Hepatocyte (in vitro differentiated cells): ENCODE results near the gene C19orf12. TPM values are rescaled to one million over a fixed set of nuclear protein-coding genes. Genes with fewer than 3 reads are reported as not detected.

ENCODE experiments used
- DNase-seq: peaks from one replicate; pipeline ENCODE4 v3.0.0-alpha.2; 2016; ENCODE audit warnings: low spot score
- H2AFZ ChIP-seq: fragments of 200-600 bp; sonication (generic); 2 replicates; pipeline ENCODE4 v1.6.0; 2016; ENCODE audit warnings: antibody characterized with exemption, mild to moderate bottlenecking
- H3K27ac ChIP-seq: fragments of 200-600 bp; sonication (generic); 2 replicates; pipeline ENCODE4 v1.5.1; 2016; ENCODE audit warnings: mild to moderate bottlenecking
- H3K27me3 ChIP-seq: fragments of 200-600 bp; sonication (generic); 2 replicates; pipeline ENCODE4 v1.6.1; 2016
- H3K36me3 ChIP-seq: fragments of 200-600 bp; sonication (generic); replicated peaks from 2 replicates; pipeline ENCODE4 v1.5.1; 2016; ENCODE audit warnings: low read depth; ENCODE audit not compliant: insufficient read depth
- H3K4me1 ChIP-seq: fragments of 200-600 bp; sonication (generic); 2 replicates; pipeline ENCODE4 v1.5.1; 2016; ENCODE audit warnings: mild to moderate bottlenecking, moderate library complexity; ENCODE audit not compliant: insufficient read depth
- H3K4me2 ChIP-seq: fragments of 200-600 bp; sonication (generic); 2 replicates; pipeline ENCODE4 v1.6.0; 2016
- H3K4me3 ChIP-seq: fragments of 200-600 bp; sonication (generic); 2 replicates; pipeline ENCODE4 v1.5.1; 2016; ENCODE audit warnings: mild to moderate bottlenecking
- H3K79me2 ChIP-seq: fragments of 200-600 bp; sonication (generic); 2 replicates; pipeline ENCODE4 v1.6.0; 2017; ENCODE audit warnings: mild to moderate bottlenecking
- H3K9me2 ChIP-seq: fragments of 200-600 bp; sonication (generic); replicated peaks from 2 replicates; pipeline ENCODE4 v1.6.0; 2017; ENCODE audit warnings: mild to moderate bottlenecking; ENCODE audit not compliant: insufficient read depth
- H3K9me3 ChIP-seq: fragments of 200-600 bp; sonication (generic); 2 replicates; pipeline ENCODE4 v1.5.1; 2016; ENCODE audit warnings: low read depth, mild to moderate bottlenecking
- H4K20me1 ChIP-seq: fragments of 200-600 bp; sonication (generic); 2 replicates; pipeline ENCODE4 v1.6.0; 2016; ENCODE audit warnings: mild to moderate bottlenecking; ENCODE audit not compliant: insufficient read depth, poor library complexity, severe bottlenecking
- EZH2 ChIP-seq: fragments of 200-600 bp; sonication (generic); IDR thresholded peaks from 2 replicates; pipeline ENCODE4 v1.6.1; 2016; ENCODE audit warnings: antibody characterized with exemption, mild to moderate bottlenecking, borderline replicate concordance
- EZH2phosphoT487 ChIP-seq: fragments of 200-600 bp; sonication (generic); IDR thresholded peaks from one replicate; pipeline ENCODE4 v1.6.1; 2018; ENCODE audit warnings: antibody characterized with exemption, mild to moderate bottlenecking, low read depth, moderate library complexity; ENCODE audit not compliant: unreplicated experiment, severe bottlenecking
- WGBS: methylation state at CpG from one replicate; pipeline ENCODE4 v1.1.6; 2016; ENCODE audit warnings: low lambda C conversion rate; ENCODE audit errors: missing lambda C conversion rate; 5-methylcytosine and 5-hydroxymethylcytosine counted together
- polyA plus RNA-seq: library from polyadenylated mRNA; unstranded; fragments of >200 nt; fragmentation: Nextera tagmentation; extraction: Ambion mirVana; gene quantifications from 2 replicates; pipeline ENCODE4 v1.2.1, GENCODE V29; 2016
- total RNA-seq: library from RNA; depleted of rRNA; stranded (reverse); fragments of >200 nt; gene quantifications from 2 replicates; pipeline ENCODE4 v1.2.3, GENCODE V29; 2014
- TF ChIP-seq, protein P1 (sequence below): fragments of 200-600 bp; sonication (generic); IDR thresholded peaks from 2 replicates; pipeline ENCODE4 v1.5.1; 2016; ENCODE audit warnings: antibody characterized with exemption, mild to moderate bottlenecking; ENCODE audit not compliant: poor library complexity

The C19orf12 gene
- total and polyA plus RNA-seq, 2 experiments from 2014 or later = 41.5 to 57.2 TPM

DNA sequence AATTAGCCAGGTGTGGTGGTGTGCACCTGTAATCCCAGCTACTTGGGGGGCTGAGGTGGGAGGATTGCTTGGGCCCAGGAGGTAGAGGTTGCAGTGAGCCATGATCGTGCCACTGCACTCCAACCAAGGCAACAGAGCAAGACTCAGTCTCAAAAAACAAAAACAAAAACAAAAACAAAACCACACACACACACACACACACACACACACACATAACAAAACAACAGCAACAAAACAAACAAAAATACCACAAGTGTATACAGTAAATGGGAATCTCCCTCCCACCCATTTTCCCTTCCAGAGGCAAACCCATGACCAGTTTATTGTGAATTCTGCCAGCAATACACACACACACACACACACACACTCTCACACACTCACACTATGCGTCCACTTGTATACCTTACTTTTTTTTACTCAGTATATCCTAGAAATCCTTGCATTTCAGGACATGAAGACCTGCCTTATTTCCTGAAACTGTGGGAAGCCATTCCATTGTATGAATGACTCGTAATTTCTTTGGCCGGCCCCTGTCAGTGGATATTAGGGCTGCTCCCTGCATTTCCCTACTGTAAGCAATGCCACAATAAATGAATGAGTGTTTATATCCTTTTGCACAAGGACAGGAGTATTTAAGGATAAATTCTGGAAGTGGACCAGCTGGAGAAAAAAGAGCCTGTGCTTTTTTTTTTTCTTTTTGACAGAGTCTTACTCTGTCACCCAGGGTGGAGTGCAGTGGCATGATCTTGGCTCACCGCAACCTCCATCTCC lies 56.7 kb downstream of the C19orf12 start:
- peaks cover 15% of the 10 kb centered on the region for H3K4me1 ChIP-seq
- H3K9me2 ChIP-seq = no peaks in the 10 kb centered on the region
- no peak for TF ChIP-seq EZH2
- no peak for TF ChIP-seq EZH2phosphoT487
- TF ChIP-seq, protein P1, sequence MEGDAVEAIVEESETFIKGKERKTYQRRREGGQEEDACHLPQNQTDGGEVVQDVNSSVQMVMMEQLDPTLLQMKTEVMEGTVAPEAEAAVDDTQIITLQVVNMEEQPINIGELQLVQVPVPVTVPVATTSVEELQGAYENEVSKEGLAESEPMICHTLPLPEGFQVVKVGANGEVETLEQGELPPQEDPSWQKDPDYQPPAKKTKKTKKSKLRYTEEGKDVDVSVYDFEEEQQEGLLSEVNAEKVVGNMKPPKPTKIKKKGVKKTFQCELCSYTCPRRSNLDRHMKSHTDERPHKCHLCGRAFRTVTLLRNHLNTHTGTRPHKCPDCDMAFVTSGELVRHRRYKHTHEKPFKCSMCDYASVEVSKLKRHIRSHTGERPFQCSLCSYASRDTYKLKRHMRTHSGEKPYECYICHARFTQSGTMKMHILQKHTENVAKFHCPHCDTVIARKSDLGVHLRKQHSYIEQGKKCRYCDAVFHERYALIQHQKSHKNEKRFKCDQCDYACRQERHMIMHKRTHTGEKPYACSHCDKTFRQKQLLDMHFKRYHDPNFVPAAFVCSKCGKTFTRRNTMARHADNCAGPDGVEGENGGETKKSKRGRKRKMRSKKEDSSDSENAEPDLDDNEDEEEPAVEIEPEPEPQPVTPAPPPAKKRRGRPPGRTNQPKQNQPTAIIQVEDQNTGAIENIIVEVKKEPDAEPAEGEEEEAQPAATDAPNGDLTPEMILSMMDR = no peak
- H3K27me3 ChIP-seq = no peaks in the 10 kb centered on the region
- no peaks in the 10 kb centered on the region for H3K9me3 ChIP-seq
- H3K4me3 ChIP-seq = no peak overlapping the region
- no peak for DNase-seq
- no peaks in the 10 kb centered on the region for H3K79me2 ChIP-seq
- H3K27ac ChIP-seq = no peak overlapping the region
- H3K4me2 ChIP-seq = no peak overlapping the region
- WGBS = 85% methylated on average over 5 of the region's 5 CpGs
- no peaks in the 10 kb centered on the region for H3K36me3 ChIP-seq
- H2AFZ ChIP-seq = no peak overlapping the region
- H4K20me1 ChIP-seq = no peaks in the 10 kb centered on the region

DNA sequence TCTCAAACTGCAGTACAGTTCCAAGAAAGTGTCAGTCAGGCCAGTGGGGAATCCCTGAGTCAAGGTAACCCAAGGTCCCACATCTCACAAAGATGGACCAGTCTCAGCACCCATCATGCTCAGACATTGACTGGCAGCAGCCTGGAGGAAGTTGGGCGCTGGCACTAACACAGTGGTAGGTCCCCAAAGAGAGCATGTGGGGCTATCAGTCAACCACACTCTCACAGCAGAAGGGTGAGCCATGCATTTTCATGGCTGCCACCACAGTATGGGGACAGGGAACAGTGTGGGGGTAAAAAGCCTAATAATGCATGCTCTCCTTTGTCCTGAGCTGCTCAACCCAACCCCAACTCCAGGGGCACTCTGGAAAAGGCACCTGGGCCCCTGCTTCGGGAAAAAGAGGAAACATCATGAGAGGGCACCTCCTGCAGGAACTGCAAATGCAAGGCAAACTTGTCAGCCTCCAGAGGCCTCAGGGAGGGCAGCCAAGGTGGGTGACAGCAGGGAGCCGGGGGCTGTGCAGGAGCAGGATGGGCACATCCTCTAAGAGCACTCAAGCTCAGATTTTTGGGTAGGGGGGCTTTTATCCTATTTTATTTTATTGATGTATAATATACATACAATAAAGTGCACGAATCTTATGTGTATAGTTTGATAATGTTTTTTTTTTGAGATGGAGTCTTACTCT lies 59.3 kb downstream of the C19orf12 start:
- no peak overlapping the region for H3K27ac ChIP-seq
- H3K4me1 ChIP-seq = no peaks in the 10 kb centered on the region
- no peak overlapping the region for H3K4me3 ChIP-seq
- TF ChIP-seq, protein P1 = no peak
- no peak overlapping the region for H3K4me2 ChIP-seq
- DNase-seq = no peak
- no peak overlapping the region for H2AFZ ChIP-seq
- H4K20me1 ChIP-seq = no peaks in the 10 kb centered on the region
- 76% methylated on average over 4 of the region's 4 CpGs for WGBS
- no peaks in the 10 kb centered on the region for H3K36me3 ChIP-seq
- H3K9me2 ChIP-seq = no peaks in the 10 kb centered on the region
- H3K9me3 ChIP-seq = no peaks in the 10 kb centered on the region
- H3K79me2 ChIP-seq = no peaks in the 10 kb centered on the region
- H3K27me3 ChIP-seq = peaks cover 9% of the 10 kb centered on the region

DNA sequence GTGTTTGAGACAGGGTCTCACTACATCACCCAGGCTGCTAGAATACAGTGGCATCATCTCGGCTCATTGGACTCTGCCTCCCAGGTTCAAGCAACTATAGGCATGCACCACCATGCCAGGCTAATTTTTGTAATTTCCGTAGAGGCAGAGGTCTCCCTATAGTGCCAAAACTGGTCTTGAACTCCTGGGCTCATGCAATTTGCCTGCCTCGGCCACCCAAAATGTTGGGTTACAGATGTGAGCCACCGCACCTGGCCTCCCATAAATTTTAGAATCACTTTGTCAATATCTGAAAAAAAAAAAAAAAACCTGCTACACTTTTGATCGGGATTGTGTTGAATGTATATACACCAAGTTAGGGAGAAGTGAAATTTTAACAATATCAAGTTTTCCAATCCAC lies 61.7 kb downstream of the C19orf12 start:
- no peak for TF ChIP-seq EZH2
- TF ChIP-seq, protein P1 = no peak
- WGBS = 93% methylated on average over 5 of the region's 5 CpGs
- no peaks in the 10 kb centered on the region for H4K20me1 ChIP-seq

More for the DNA sequence above, 61.7 kb downstream of the C19orf12 start:
- H3K4me3 ChIP-seq = no peak overlapping the region
- no peaks in the 10 kb centered on the region for H3K79me2 ChIP-seq
- no peak overlapping the region for H3K27ac ChIP-seq
- no peak overlapping the region for H3K4me2 ChIP-seq
- H2AFZ ChIP-seq = no peak overlapping the region
- no peaks in the 10 kb centered on the region for H3K9me3 ChIP-seq
- peaks cover 9% of the 10 kb centered on the region for H3K27me3 ChIP-seq
- H3K36me3 ChIP-seq = no peaks in the 10 kb centered on the region
- H3K4me1 ChIP-seq = no peaks in the 10 kb centered on the region
- no peaks in the 10 kb centered on the region for H3K9me2 ChIP-seq
- no peak for DNase-seq
